HepG2 (cell line): ENCODE measurements around the gene MBOAT7. TPM values are rescaled to one million over a fixed set of nuclear protein-coding genes. Genes with fewer than 3 reads are reported as not detected.

Experiments used
- ERF ChIP-seq: IDR thresholded peaks from 2 replicates; pipeline ENCODE4 v1.6.1; 2018; ENCODE audit warnings: missing biosample characterization, missing genetic modification reagents
- FOSL1 ChIP-seq: sonication (generic); formaldehyde crosslinking; IDR thresholded peaks from 2 replicates; pipeline ENCODE4 v1.9.0; 2021; ENCODE audit warnings: missing genetic modification reagents, borderline replicate concordance
- POLR2A ChIP-seq, 2 experiments: IDR thresholded peaks; 2 replicates each; pipeline ENCODE4 v1.6.1; 2011; ENCODE audit warnings: low read depth in 2 of 2, low read length in 2 of 2, mild to moderate bottlenecking in 1 of 2, moderate library complexity in 1 of 2; ENCODE audit not compliant: insufficient read depth in 1 of 2
- POLR2AphosphoS5 ChIP-seq: IDR thresholded peaks from 2 replicates; pipeline ENCODE4 v1.6.1; 2012; ENCODE audit warnings: low read depth, low read length
- RNF2 ChIP-seq: fragments of 450-650 bp; conservative IDR thresholded peaks from 2 replicates; pipeline ENCODE4 v1.6.1; 2016; ENCODE audit warnings: low read depth
- SP1 ChIP-seq, 2 experiments: fragments of 450-650 bp in 1 of 2; sonication (generic) in 1 of 2; formaldehyde crosslinking in 1 of 2; IDR thresholded peaks; 2 replicates each; pipeline versions ENCODE4 v1.4.0 to v1.6.1; 2016 to 2020; ENCODE audit warnings: missing genetic modification reagents in 1 of 2
- ZBTB21 ChIP-seq: sonication (generic); formaldehyde crosslinking; IDR thresholded peaks from 2 replicates; pipeline ENCODE4 v1.4.0; 2020; ENCODE audit warnings: missing genetic modification reagents
- ZMYM2 ChIP-seq: sonication (generic); formaldehyde crosslinking; IDR thresholded peaks from 2 replicates; pipeline ENCODE4 v1.8.0; 2022; ENCODE audit warnings: mild to moderate bottlenecking, missing genetic modification reagents
- ZNF333 ChIP-seq: sonication (generic); formaldehyde crosslinking; IDR thresholded peaks from 2 replicates; pipeline ENCODE4 v1.4.0; 2020; ENCODE audit warnings: mild to moderate bottlenecking, missing genetic modification reagents, borderline replicate concordance
- ZNF460 ChIP-seq: sonication (generic); formaldehyde crosslinking; IDR thresholded peaks from 2 replicates; pipeline ENCODE4 v1.5.1; 2020; ENCODE audit warnings: missing genetic modification reagents, mild to moderate bottlenecking, borderline replicate concordance
- polyA plus RNA-seq, 8 experiments: library from polyadenylated mRNA; depleted of rRNA in 3 of 8; stranded (reverse) in 7 of 8; unstranded in 1 of 8; fragments of >200 nt; fragmentation: Illumina TruSeq in 4 of 8; extraction: Trizol in 4 of 8; gene quantifications; 2 replicates each; pipeline versions ENCODE4 v1.2.1 to v1.2.3, GENCODE V29; 2011 to 2016; ENCODE audit warnings: low read depth in 4 of 8, missing spikeins in 1 of 8, mixed read lengths in 1 of 8; ENCODE audit not compliant: insufficient read depth in 1 of 8
- total RNA-seq, 5 experiments: library from RNA; depleted of rRNA; stranded (reverse); fragments of >200 nt; fragmentation: Illumina TruSeq; extraction: Trizol; gene quantifications; 2 replicates each; pipeline ENCODE4 v1.2.3, GENCODE V29; 2016; ENCODE audit warnings: low read depth in 1 of 5
- TF ChIP-seq, protein P1 (sequence below): sonication (generic); formaldehyde crosslinking; IDR thresholded peaks from 2 replicates; pipeline ENCODE4 v1.4.0; 2020; ENCODE audit warnings: mild to moderate bottlenecking, missing genetic modification reagents
- TF ChIP-seq, protein P2 (sequence below): sonication (generic); formaldehyde crosslinking; IDR thresholded peaks from 2 replicates; pipeline ENCODE4 v1.8.0; 2023; ENCODE audit warnings: mild to moderate bottlenecking, missing genetic modification reagents
- TF ChIP-seq, protein P3 (sequence below): sonication (generic); formaldehyde crosslinking; IDR thresholded peaks from 2 replicates; pipeline ENCODE4 v1.8.0; 2022; ENCODE audit warnings: mild to moderate bottlenecking, missing genetic modification reagents
- TF ChIP-seq, protein P4 (sequence below): IDR thresholded peaks from 2 replicates; pipeline ENCODE4 v1.6.1; 2012; ENCODE audit warnings: low read depth, low read length, improper control_type of control experiment
- TF ChIP-seq, protein P5 (sequence below): IDR thresholded peaks from 2 replicates; pipeline ENCODE4 v1.6.1; 2012; ENCODE audit warnings: inconsistent platforms
- TF ChIP-seq, protein P6 (sequence below): sonication (generic); formaldehyde crosslinking; IDR thresholded peaks from 2 replicates; pipeline ENCODE4 v1.5.0; 2020; ENCODE audit warnings: missing genetic modification reagents
- TF ChIP-seq, protein P7 (sequence below): sonication (generic); formaldehyde crosslinking; IDR thresholded peaks from 2 replicates; pipeline ENCODE4 v1.4.0; 2020; ENCODE audit warnings: missing genetic modification reagents

MBOAT7 gene
- total and polyA plus RNA-seq, 2 of the 13 experiments (the other 11 are each of a cell fraction or from before 2014, with no cell fraction given), result 22.2 to 25.5 TPM

DNA sequence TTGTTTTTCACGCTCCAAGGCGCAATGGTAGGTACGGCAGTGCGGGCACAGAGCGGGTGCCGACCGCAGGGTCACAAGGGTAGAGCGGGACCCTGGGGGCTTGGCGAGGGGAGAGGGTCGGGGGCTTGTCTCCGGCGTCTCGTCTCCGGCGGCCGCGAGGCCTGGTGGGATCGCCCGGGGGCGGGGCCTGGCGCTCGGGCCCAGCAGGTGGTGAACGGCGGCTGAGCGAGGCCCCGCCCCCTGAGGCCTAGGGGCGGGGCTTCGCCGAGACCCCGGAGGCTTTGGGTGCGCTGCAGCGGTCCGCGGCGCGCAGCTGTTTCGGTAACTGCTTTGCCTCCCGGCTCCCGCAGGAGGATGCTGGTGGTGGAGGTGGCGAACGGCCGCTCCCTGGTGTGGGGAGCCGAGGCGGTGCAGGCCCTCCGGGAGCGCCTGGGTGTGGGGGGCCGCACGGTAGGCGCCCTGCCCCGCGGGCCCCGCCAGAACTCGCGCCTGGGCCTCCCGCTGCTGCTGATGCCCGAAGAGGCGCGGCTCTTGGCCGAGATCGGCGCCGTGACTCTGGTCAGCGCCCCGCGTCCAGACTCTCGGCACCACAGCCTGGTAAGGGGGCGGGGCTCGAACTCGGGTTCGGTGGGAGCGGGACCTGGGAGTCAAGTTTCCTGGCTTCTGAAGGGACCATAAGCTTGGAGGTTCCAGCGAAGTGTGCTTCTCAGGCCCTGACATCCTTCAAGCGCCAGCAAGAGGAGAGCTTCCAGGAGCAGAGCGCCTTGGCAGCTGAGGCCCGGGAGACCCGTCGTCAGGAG lies 1.8 kb upstream of the MBOAT7 start, which contains the start of gene TSEN34 (continued):
- TF ChIP-seq, protein P1, sequence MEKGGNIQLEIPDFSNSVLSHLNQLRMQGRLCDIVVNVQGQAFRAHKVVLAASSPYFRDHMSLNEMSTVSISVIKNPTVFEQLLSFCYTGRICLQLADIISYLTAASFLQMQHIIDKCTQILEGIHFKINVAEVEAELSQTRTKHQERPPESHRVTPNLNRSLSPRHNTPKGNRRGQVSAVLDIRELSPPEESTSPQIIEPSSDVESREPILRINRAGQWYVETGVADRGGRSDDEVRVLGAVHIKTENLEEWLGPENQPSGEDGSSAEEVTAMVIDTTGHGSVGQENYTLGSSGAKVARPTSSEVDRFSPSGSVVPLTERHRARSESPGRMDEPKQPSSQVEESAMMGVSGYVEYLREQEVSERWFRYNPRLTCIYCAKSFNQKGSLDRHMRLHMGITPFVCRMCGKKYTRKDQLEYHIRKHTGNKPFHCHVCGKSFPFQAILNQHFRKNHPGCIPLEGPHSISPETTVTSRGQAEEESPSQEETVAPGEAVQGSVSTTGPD (CRISPR knock-in tag), result no peak
- TF ChIP-seq, protein P2, sequence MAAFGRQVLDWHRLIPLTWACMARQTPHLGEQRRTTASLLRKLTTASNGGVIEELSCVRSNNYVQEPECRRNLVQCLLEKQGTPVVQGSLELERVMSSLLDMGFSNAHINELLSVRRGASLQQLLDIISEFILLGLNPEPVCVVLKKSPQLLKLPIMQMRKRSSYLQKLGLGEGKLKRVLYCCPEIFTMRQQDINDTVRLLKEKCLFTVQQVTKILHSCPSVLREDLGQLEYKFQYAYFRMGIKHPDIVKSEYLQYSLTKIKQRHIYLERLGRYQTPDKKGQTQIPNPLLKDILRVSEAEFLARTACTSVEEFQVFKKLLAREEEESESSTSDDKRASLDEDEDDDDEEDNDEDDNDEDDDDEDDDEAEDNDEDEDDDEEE (CRISPR knock-in tag), result no peak
- no peak for TF ChIP-seq ZNF460 (CRISPR knock-in tag)
- TF ChIP-seq, protein P3, sequence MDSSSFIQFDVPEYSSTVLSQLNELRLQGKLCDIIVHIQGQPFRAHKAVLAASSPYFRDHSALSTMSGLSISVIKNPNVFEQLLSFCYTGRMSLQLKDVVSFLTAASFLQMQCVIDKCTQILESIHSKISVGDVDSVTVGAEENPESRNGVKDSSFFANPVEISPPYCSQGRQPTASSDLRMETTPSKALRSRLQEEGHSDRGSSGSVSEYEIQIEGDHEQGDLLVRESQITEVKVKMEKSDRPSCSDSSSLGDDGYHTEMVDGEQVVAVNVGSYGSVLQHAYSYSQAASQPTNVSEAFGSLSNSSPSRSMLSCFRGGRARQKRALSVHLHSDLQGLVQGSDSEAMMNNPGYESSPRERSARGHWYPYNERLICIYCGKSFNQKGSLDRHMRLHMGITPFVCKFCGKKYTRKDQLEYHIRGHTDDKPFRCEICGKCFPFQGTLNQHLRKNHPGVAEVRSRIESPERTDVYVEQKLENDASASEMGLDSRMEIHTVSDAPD, result peak; percentile 60
- TF ChIP-seq, protein P4, sequence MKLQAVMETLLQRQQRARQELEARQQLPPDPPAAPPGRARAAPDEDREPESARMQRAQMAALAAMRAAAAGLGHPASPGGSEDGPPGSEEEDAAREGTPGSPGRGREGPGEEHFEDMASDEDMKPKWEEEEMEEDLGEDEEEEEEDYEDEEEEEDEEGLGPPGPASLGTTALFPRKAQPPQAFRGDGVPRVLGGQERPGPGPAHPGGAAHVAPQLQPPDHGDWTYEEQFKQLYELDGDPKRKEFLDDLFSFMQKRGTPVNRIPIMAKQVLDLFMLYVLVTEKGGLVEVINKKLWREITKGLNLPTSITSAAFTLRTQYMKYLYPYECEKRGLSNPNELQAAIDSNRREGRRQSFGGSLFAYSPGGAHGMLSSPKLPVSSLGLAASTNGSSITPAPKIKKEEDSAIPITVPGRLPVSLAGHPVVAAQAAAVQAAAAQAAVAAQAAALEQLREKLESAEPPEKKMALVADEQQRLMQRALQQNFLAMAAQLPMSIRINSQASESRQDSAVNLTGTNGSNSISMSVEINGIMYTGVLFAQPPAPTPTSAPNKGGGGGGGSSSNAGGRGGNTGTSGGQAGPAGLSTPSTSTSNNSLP, result no peak
- TF ChIP-seq FOSL1 (CRISPR knock-in tag), result 0 out of 2 replicates have a peak, but pooled peaks have one; percentile 7
- TF ChIP-seq RNF2, result no peak
- TF ChIP-seq ERF (CRISPR knock-in tag), result peak; percentile 56; the same call in 1 of the 2 replicates
- TF ChIP-seq, protein P5, sequence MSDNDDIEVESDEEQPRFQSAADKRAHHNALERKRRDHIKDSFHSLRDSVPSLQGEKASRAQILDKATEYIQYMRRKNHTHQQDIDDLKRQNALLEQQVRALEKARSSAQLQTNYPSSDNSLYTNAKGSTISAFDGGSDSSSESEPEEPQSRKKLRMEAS, result peak; percentile 23; the same call in 1 of the 2 replicates
- no peak for TF ChIP-seq ZMYM2
- TF ChIP-seq POLR2AphosphoS5, result peak; percentile 72
- no peak for TF ChIP-seq ZBTB21
- TF ChIP-seq, protein P6, sequence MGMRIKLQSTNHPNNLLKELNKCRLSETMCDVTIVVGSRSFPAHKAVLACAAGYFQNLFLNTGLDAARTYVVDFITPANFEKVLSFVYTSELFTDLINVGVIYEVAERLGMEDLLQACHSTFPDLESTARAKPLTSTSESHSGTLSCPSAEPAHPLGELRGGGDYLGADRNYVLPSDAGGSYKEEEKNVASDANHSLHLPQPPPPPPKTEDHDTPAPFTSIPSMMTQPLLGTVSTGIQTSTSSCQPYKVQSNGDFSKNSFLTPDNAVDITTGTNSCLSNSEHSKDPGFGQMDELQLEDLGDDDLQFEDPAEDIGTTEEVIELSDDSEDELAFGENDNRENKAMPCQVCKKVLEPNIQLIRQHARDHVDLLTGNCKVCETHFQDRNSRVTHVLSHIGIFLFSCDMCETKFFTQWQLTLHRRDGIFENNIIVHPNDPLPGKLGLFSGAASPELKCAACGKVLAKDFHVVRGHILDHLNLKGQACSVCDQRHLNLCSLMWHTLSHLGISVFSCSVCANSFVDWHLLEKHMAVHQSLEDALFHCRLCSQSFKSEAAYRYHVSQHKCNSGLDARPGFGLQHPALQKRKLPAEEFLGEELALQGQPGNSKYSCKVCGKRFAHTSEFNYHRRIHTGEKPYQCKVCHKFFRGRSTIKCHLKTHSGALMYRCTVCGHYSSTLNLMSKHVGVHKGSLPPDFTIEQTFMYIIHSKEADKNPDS, result no peak
- peak; percentile 69 to 73 for TF ChIP-seq POLR2A (IDR thresholded peaks at IDR 0.05; ENCODE audit: insufficient read depth in 1 of 2, low read depth in 2 of 2, low read length in 2 of 2)
- TF ChIP-seq SP1 (IDR thresholded peaks at IDR 0.05), result 0 out of 2 replicates have a peak, but pooled peaks have one; percentile 49
- TF ChIP-seq SP1 (CRISPR knock-in tag; IDR thresholded peaks at IDR 0.05), result peak; percentile 47
- peak; percentile 93; the same call in 1 of the 2 replicates for TF ChIP-seq ZNF333 (CRISPR knock-in tag)
- TF ChIP-seq, protein P7, sequence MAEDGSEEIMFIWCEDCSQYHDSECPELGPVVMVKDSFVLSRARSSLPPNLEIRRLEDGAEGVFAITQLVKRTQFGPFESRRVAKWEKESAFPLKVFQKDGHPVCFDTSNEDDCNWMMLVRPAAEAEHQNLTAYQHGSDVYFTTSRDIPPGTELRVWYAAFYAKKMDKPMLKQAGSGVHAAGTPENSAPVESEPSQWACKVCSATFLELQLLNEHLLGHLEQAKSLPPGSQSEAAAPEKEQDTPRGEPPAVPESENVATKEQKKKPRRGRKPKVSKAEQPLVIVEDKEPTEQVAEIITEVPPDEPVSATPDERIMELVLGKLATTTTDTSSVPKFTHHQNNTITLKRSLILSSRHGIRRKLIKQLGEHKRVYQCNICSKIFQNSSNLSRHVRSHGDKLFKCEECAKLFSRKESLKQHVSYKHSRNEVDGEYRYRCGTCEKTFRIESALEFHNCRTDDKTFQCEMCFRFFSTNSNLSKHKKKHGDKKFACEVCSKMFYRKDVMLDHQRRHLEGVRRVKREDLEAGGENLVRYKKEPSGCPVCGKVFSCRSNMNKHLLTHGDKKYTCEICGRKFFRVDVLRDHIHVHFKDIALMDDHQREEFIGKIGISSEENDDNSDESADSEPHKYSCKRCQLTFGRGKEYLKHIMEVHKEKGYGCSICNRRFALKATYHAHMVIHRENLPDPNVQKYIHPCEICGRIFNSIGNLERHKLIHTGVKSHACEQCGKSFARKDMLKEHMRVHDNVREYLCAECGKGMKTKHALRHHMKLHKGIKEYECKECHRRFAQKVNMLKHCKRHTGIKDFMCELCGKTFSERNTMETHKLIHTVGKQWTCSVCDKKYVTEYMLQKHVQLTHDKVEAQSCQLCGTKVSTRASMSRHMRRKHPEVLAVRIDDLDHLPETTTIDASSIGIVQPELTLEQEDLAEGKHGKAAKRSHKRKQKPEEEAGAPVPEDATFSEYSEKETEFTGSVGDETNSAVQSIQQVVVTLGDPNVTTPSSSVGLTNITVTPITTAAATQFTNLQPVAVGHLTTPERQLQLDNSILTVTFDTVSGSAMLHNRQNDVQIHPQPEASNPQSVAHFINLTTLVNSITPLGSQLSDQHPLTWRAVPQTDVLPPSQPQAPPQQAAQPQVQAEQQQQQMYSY (CRISPR knock-in tag), result no peak
